Mesothelial cell of epicardium (in vitro differentiated cells): Measurements from ENCODE around the gene NMNAT1. TPM values are rescaled to one million over a fixed set of nuclear protein-coding genes. Genes with fewer than 3 reads are reported as not detected.
A peak's percentile ranks its signal among the peaks of the same experiment; 100 is the strongest.

ENCODE experiments used
- DNase-seq, 2 experiments: peaks; one replicate each; pipeline ENCODE4 v3.0.0; 2021; ENCODE audit warnings: low spot score in 2 of 2; ENCODE audit not compliant: unreplicated experiment in 2 of 2
- H3K27ac Mint-ChIP-seq: 2 replicates; pipeline ENCODE4 v1.8.0; 2021; ENCODE audit warnings: mixed read lengths
- H3K27me3 Mint-ChIP-seq: 2 replicates; pipeline ENCODE4 v1.8.0; 2021; ENCODE audit warnings: low read depth, mixed read lengths
- H3K36me3 Mint-ChIP-seq: 2 replicates; pipeline ENCODE4 v1.8.0; 2021; ENCODE audit warnings: mixed read lengths
- H3K4me1 Mint-ChIP-seq: 2 replicates; pipeline ENCODE4 v1.8.0; 2021; ENCODE audit warnings: mixed read lengths
- H3K4me3 Mint-ChIP-seq: 2 replicates; pipeline ENCODE4 v1.8.0; 2021; ENCODE audit warnings: mild to moderate bottlenecking, moderate library complexity, mixed read lengths
- H3K9me3 Mint-ChIP-seq: 2 replicates; pipeline ENCODE4 v1.8.0; 2021; ENCODE audit warnings: mixed read lengths
- CTCF ChIP-seq: fragments of 200-600 bp; sonication (generic); IDR thresholded peaks from one replicate; pipeline ENCODE4 v1.5.0; 2021; ENCODE audit warnings: antibody characterized with exemption; ENCODE audit not compliant: unreplicated experiment
- total RNA-seq: library from RNA; stranded (reverse); gene quantifications from 3 replicates; pipeline ENCODE4 v1.2.1, GENCODE V29; 2021

NMNAT1 gene
- 9.7 to 11.3 TPM (median 11.3 TPM) in 3 replicates for total RNA-seq

- peak within 1 kb of the TSS; percentile 98 for H3K27ac Mint-ChIP-seq
- no peaks in the 10 kb centered on the region for H3K9me3 Mint-ChIP-seq
- H3K27me3 Mint-ChIP-seq = no peaks in the 10 kb centered on the region
- peak within 1 kb of the TSS; percentile 92 for H3K4me3 Mint-ChIP-seq
- peaks cover 10% of the 10 kb centered on the region for H3K4me1 Mint-ChIP-seq
- peaks cover 16% of the 10 kb centered on the region for H3K36me3 Mint-ChIP-seq
- TF ChIP-seq CTCF = no peak
- peak; percentile 76 to 89 for DNase-seq
Measured at GRCh38 chr1:9942939-9943788, at the start of gene NMNAT1, which contains the start of gene LZIC. TSS of gene NMNAT1 (plus strand) at chr1:9943475. CDS start at chr1:9972074, 28,599 bp downstream. TSS of gene LZIC (minus strand) at chr1:9943391. CDS start at chr1:9936619, 6,772 bp downstream.

- Mint-ChIP-seq H3K4me3 (no peak overlapping the region), H3K9me3 (no peaks in the 10 kb centered on the region), H3K36me3 (peaks cover 5% of the 10 kb centered on the region), H3K27ac (peak overlapping the region; percentile 85), H3K4me1 (peaks cover 35% of the 10 kb centered on the region), H3K27me3 (no peaks in the 10 kb centered on the region)
- TF ChIP-seq CTCF = no peak
- DNase-seq = no peak
Measured at GRCh38 chr1:9894115-9894514, 49.2 kb upstream of the NMNAT1 start.

GRCh38 chr1:9900142-9901043 lies 42.9 kb upstream of the NMNAT1 start:
- Mint-ChIP-seq H3K9me3 (no peaks in the 10 kb centered on the region), H3K4me3 (no peak overlapping the region), H3K27ac (peak overlapping the region; percentile 89), H3K27me3 (no peaks in the 10 kb centered on the region), H3K4me1 (peaks cover 13% of the 10 kb centered on the region), H3K36me3 (peaks cover 5% of the 10 kb centered on the region)
- DNase-seq = no peak
- no peak for TF ChIP-seq CTCF

GRCh38 chr1:9901148-9902059 lies 41.9 kb upstream of the NMNAT1 start:
- Mint-ChIP-seq H3K27me3 (no peaks in the 10 kb centered on the region), H3K27ac (peak overlapping the region; percentile 89), H3K36me3 (no peaks in the 10 kb centered on the region), H3K4me3 (no peak overlapping the region), H3K9me3 (no peaks in the 10 kb centered on the region), H3K4me1 (peaks cover 13% of the 10 kb centered on the region)
- TF ChIP-seq CTCF = no peak
- DNase-seq = no peak

GRCh38 chr1:9902060-9902452 lies 41.2 kb upstream of the NMNAT1 start:
- TF ChIP-seq CTCF = no peak
- Mint-ChIP-seq H3K9me3 (no peaks in the 10 kb centered on the region), H3K27me3 (no peaks in the 10 kb centered on the region), H3K4me3 (no peak overlapping the region), H3K4me1 (peaks cover 13% of the 10 kb centered on the region), H3K36me3 (no peaks in the 10 kb centered on the region), H3K27ac (no peak overlapping the region)
- DNase-seq = no peak
